Ishikawa (cell line): ENCODE measurements around the gene PIK3IP1.
A peak's percentile ranks its signal among the peaks of the same experiment; 100 is the strongest.

Source experiments
- CEBPB ChIP-seq: IDR thresholded peaks from 2 replicates; pipeline ENCODE4 v1.6.1; 2012
- CREB1 ChIP-seq: IDR thresholded peaks from 2 replicates; pipeline ENCODE4 v1.6.1; 2012; ENCODE audit warnings: low read depth
- EGR1 ChIP-seq: IDR thresholded peaks from 2 replicates; pipeline ENCODE4 v1.6.1; 2012
- EP300 ChIP-seq: IDR thresholded peaks from 2 replicates; pipeline ENCODE4 v1.6.1; 2012; ENCODE audit warnings: borderline replicate concordance
- FOXM1 ChIP-seq: IDR thresholded peaks from 2 replicates; pipeline ENCODE4 v1.6.1; 2012; ENCODE audit warnings: low read depth, borderline replicate concordance
- MAX ChIP-seq: IDR thresholded peaks from 2 replicates; pipeline ENCODE4 v1.6.1; 2012
- NFIC ChIP-seq: IDR thresholded peaks from 2 replicates; pipeline ENCODE4 v1.6.1; 2012
- RAD21 ChIP-seq: IDR thresholded peaks from 2 replicates; pipeline ENCODE4 v1.6.1; 2012; ENCODE audit warnings: low read depth
- REST ChIP-seq: IDR thresholded peaks from 2 replicates; pipeline ENCODE4 v1.6.1; 2012; ENCODE audit warnings: low read depth, mild to moderate bottlenecking
- TAF1 ChIP-seq: IDR thresholded peaks from 2 replicates; pipeline ENCODE4 v1.6.1; 2012; ENCODE audit warnings: low read depth, mild to moderate bottlenecking
- TCF12 ChIP-seq: IDR thresholded peaks from 2 replicates; pipeline ENCODE4 v1.6.1; 2012; ENCODE audit warnings: low read depth
- TEAD4 ChIP-seq: IDR thresholded peaks from 2 replicates; pipeline ENCODE4 v1.6.1; 2012
- YY1 ChIP-seq: IDR thresholded peaks from 2 replicates; pipeline ENCODE4 v1.6.1; 2012; ENCODE audit warnings: low read depth
- ZBTB7A ChIP-seq: IDR thresholded peaks from 2 replicates; pipeline ENCODE4 v1.6.1; 2012; ENCODE audit warnings: low read depth
- TF ChIP-seq, protein P1 (sequence below): IDR thresholded peaks from 2 replicates; pipeline ENCODE4 v1.6.1; 2012

The PIK3IP1 gene

DNA sequence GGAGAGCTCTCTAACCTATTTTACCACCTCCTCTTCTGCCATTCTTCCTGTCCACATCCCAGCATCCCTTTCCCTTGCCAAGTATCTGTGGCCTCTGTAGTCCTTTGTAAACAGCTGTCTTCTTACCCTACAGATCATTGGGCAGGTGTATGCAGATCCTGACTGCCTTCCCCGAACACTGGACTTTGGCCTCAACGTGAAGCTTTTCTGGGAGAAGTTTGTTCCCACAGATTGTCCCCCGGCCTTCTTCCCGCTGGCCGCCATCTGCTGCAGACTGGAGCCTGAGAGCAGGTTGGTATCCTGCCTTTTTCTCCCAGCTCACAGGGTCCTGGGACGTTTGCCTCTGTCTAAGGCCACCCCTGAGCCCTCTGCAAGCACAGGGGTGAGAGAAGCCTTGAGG is 17.3 kb downstream of the PIK3IP1 start:
- no peak for TF ChIP-seq EGR1
- TF ChIP-seq, protein P1, sequence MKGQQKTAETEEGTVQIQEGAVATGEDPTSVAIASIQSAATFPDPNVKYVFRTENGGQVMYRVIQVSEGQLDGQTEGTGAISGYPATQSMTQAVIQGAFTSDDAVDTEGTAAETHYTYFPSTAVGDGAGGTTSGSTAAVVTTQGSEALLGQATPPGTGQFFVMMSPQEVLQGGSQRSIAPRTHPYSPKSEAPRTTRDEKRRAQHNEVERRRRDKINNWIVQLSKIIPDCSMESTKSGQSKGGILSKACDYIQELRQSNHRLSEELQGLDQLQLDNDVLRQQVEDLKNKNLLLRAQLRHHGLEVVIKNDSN: no peak
- TF ChIP-seq NFIC: no peak
- TF ChIP-seq CEBPB: no peak
- TF ChIP-seq TAF1: no peak
- no peak for TF ChIP-seq YY1
- TF ChIP-seq TCF12: no peak

- TF ChIP-seq CEBPB: no peak
Observed at GRCh38 chr22:31274017-31274416, 18.3 kb downstream of the PIK3IP1 start.

DNA sequence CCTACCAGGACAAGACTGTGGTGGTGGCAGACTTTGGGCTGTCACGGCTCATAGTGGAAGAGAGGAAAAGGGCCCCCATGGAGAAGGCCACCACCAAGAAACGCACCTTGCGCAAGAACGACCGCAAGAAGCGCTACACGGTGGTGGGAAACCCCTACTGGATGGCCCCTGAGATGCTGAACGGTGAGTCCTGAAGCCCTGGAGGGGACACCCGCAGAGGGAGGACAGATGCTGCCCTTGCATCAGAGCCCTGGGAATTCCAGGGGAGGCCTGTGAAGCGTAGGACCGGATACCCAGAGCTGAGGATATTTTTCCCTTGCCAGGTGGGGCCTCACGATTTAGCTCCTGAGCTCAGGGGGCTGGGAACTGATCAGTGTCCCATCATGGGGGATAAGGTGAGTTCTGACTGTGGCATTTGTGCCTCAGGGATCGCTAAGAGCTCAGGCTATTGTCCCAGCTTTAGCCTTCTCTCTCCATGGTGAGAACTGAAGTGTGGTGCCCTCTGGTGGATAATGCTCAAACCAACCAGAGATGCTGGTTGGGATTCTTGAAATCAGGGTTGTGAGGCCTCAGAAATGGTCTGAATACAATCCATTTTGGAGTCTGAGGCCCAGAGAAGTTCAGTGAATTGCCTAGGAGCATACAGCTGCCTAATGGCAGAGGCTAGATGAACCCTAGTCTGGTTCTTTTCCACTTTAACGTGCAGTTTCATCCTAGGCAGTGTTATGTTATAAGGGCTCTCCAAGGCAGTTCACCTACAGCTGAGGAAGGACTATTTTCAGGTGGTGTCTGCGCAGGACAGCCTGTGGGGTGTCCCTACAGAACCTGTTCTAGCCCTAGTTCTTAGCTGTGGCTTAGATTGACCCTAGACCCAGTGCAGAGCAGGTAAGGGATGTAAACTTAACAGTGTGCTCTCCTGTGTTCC is 19.5 kb downstream of the PIK3IP1 start:
- TF ChIP-seq CEBPB (peak; percentile 29; the same call in 1 of the 2 replicates), NFIC (no peak), RAD21 (peak; percentile 79)

GRCh38 chr22:31271485-31271884 is 20.8 kb downstream of the PIK3IP1 start:
- no peak for TF ChIP-seq EGR1
- no peak for TF ChIP-seq YY1
- TF ChIP-seq CEBPB: 0 out of 2 replicates have a peak, but pooled peaks have one; percentile 48
- peak; percentile 65; the same call in 1 of the 2 replicates for TF ChIP-seq EP300
- TF ChIP-seq RAD21: no peak
- TF ChIP-seq, protein P1: 0 out of 2 replicates have a peak, but pooled peaks have one; percentile 21
- TF ChIP-seq TEAD4: peak; percentile 90
- TF ChIP-seq TAF1: no peak
- no peak for TF ChIP-seq CREB1
- TF ChIP-seq NFIC: no peak
- TF ChIP-seq ZBTB7A: no peak
- peak; percentile 46; the same call in 1 of the 2 replicates for TF ChIP-seq MAX
- TF ChIP-seq FOXM1: no peak
- TF ChIP-seq TCF12: peak; percentile 70

- TF ChIP-seq REST: no peak
- no peak for TF ChIP-seq MAX
- TF ChIP-seq TCF12: no peak
- no peak for TF ChIP-seq FOXM1
- TF ChIP-seq, protein P1: no peak
- TF ChIP-seq EP300: no peak
- TF ChIP-seq YY1: no peak
- TF ChIP-seq CEBPB: no peak
- TF ChIP-seq EGR1: no peak
- no peak for TF ChIP-seq NFIC
- TF ChIP-seq RAD21: no peak
- no peak for TF ChIP-seq TEAD4
Observed at GRCh38 chr22:31271026-31271425, 21.3 kb downstream of the PIK3IP1 start.

- no peak for TF ChIP-seq TAF1
- no peak for TF ChIP-seq RAD21
- TF ChIP-seq CEBPB: peak; percentile 69
- TF ChIP-seq ZBTB7A: no peak
- TF ChIP-seq CREB1: no peak
- TF ChIP-seq EGR1: no peak
Observed at GRCh38 chr22:31269892-31270579, 22.3 kb downstream of the PIK3IP1 start.

GRCh38 chr22:31268281-31268680 is 24.0 kb downstream of the PIK3IP1 start:
- TF ChIP-seq RAD21: no peak
- no peak for TF ChIP-seq YY1
- TF ChIP-seq, protein P1: no peak
- no peak for TF ChIP-seq NFIC
- no peak for TF ChIP-seq EP300
- TF ChIP-seq REST: no peak
- no peak for TF ChIP-seq TEAD4
- no peak for TF ChIP-seq EGR1
- TF ChIP-seq TCF12: no peak
- no peak for TF ChIP-seq CREB1
- TF ChIP-seq FOXM1: no peak
- no peak for TF ChIP-seq MAX
- no peak for TF ChIP-seq TAF1
- no peak for TF ChIP-seq CEBPB
- no peak for TF ChIP-seq ZBTB7A
